Loucy (cell line): ENCODE data around the gene HUNK.

ENCODE experiments used
- EZH2phosphoT487 ChIP-seq: fragments of 200-600 bp; IDR thresholded peaks from 2 replicates; pipeline ENCODE4 v1.6.1; 2018; ENCODE audit warnings: antibody characterized with exemption, mild to moderate bottlenecking, moderate library complexity, borderline replicate concordance
- TF ChIP-seq, protein P1 (sequence below): fragments of 200-600 bp; sonication (generic); conservative IDR thresholded peaks from 2 replicates; pipeline ENCODE4 v1.5.1; 2014; ENCODE audit warnings: mild to moderate bottlenecking, antibody characterized with exemption, low read length

DNA sequence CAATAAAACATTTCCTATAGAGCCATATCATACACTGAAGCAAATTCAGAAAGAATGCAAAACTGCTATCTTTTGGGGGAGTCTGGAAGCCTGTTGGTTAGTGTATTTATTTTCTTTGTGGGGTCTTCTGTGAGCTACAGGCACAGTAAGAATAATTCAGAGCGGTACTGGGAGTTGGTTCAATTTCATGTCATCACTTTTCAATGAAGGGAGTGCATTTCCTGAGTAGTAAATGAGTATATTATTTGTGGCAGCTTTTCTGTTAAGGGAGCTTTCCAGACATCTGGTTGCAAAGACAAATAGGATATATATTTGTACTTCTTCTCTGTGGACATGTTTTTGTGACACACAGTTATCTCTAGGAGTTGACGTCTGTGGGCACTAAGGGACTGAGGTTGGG lies 130.6 kb downstream of the HUNK start:
- TF ChIP-seq, protein P1, sequence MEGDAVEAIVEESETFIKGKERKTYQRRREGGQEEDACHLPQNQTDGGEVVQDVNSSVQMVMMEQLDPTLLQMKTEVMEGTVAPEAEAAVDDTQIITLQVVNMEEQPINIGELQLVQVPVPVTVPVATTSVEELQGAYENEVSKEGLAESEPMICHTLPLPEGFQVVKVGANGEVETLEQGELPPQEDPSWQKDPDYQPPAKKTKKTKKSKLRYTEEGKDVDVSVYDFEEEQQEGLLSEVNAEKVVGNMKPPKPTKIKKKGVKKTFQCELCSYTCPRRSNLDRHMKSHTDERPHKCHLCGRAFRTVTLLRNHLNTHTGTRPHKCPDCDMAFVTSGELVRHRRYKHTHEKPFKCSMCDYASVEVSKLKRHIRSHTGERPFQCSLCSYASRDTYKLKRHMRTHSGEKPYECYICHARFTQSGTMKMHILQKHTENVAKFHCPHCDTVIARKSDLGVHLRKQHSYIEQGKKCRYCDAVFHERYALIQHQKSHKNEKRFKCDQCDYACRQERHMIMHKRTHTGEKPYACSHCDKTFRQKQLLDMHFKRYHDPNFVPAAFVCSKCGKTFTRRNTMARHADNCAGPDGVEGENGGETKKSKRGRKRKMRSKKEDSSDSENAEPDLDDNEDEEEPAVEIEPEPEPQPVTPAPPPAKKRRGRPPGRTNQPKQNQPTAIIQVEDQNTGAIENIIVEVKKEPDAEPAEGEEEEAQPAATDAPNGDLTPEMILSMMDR, result no peak
- TF ChIP-seq EZH2phosphoT487, result no peak
